Skeletal muscle satellite cell (primary cell): ENCODE measurements around the gene ENAH.

Experiments
- H3K27me3 ChIP-seq: 2 replicates; pipeline ENCODE4 v1.7.0; 2013; ENCODE audit warnings: low read length; ENCODE audit not compliant: control insufficient read depth, insufficient read depth
- H3K36me3 ChIP-seq: 2 replicates; pipeline ENCODE4 v1.7.0; 2013; ENCODE audit warnings: mild to moderate bottlenecking, control low read depth, low read length; ENCODE audit not compliant: insufficient read depth
- H3K4me1 ChIP-seq: 2 replicates; pipeline ENCODE4 v1.7.0; 2013; ENCODE audit warnings: low read length; ENCODE audit not compliant: control insufficient read depth, insufficient read depth
- H3K4me2 ChIP-seq: 2 replicates; pipeline ENCODE4 v1.7.0; 2013; ENCODE audit warnings: mild to moderate bottlenecking, low read length
- H3K4me3 ChIP-seq: 2 replicates; pipeline ENCODE4 v1.7.0; 2013; ENCODE audit warnings: low read length
- H3K9ac ChIP-seq: 2 replicates; pipeline ENCODE4 v1.7.0; 2013; ENCODE audit warnings: mild to moderate bottlenecking, low read depth, low read length, moderate library complexity
- H3K9me3 ChIP-seq: replicated peaks from 2 replicates; pipeline ENCODE4 v1.7.0; 2013; ENCODE audit warnings: mild to moderate bottlenecking, control low read depth, low read length

The ENAH gene

DNA sequence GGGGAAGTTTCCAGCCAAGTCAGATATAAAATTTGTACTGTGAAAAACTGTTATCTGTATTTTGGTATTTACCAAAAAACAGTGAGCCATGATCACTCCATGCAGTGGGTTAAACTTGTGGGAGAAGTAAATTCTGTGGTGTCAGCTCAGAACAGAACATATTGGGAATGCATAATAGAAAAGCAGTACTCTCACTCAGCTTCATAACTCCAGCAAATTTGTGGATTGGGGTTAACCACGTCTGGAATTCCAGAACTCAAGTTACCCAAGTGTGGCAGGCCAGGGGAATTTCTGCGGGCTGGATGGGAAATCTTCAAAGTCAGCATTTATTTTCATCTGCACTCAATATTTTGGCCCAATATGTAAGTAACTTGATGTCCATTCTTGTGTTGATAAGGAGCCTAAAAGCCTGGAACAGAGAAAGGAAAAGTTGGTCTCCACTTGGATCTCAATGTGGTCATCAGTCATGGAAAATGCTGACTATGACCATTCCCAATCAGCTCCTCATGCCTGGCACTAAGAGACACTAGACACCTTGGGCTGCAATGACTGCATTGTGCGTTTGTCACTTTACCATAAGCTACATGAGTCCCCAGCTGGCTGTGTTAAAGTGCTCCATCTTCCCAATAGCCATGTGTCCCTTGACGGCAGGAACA lies 39.1 kb upstream of the ENAH start:
- Histone ChIP-seq H3K4me2 (no peak overlapping the region), H3K9me3 (no peaks in the 10 kb centered on the region), H3K4me1 (peaks cover 33% of the 10 kb centered on the region), H3K27me3 (no peaks in the 10 kb centered on the region), H3K9ac (no peak overlapping the region), H3K36me3 (no peaks in the 10 kb centered on the region), H3K4me3 (no peak overlapping the region)

DNA sequence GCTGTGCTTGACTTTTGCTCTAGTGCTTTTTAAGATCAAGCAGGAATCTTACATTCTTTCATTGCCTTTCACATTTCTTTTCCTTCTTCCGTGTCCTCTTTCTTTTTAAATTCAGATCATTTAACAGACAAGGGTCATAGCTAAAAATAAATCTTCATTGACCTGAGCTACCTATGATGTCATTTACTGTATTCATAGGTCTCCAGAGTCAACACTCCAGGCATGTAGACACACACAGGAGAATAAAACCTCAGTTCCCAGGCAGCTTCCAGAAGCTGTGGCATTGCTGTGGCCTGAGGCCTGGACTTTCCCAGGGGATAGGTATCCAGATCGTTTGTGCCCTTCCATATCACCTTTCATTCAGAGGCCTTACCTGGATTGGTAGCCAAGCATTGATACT lies 38.5 kb upstream of the ENAH start:
- H3K4me2 ChIP-seq, result no peak overlapping the region
- peaks cover 33% of the 10 kb centered on the region for H3K4me1 ChIP-seq
- H3K4me3 ChIP-seq, result no peak overlapping the region
- H3K9me3 ChIP-seq, result no peaks in the 10 kb centered on the region
- no peak overlapping the region for H3K9ac ChIP-seq
- H3K36me3 ChIP-seq, result no peaks in the 10 kb centered on the region
- no peaks in the 10 kb centered on the region for H3K27me3 ChIP-seq

DNA sequence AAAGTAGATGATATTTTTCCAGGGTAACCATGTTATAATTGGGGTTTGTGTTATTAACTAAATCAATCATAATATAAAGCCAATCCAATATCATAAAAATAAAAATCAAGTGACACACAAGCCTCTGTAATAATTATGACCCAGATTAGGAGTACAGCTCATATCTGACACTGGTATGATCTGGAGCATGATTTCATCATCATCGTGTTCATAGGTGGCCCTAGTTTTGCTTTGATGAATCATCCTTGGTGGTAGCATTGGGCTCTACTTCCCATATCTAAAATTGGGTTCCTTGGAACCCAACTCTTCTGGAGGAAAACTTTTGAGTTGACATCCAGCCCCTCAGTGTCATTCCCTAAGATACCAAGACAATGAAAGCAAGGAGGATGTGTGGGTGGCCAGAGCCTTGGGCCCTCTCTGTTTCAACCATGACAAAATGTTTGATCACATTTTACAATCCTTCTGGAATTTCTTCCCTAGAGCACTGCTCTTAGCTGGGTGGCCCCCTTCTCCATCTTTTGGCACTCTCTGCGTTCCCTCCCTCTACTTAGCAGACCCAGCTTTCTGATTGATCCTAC lies 37.0 kb upstream of the ENAH start:
- H3K36me3 ChIP-seq, result no peaks in the 10 kb centered on the region

DNA sequence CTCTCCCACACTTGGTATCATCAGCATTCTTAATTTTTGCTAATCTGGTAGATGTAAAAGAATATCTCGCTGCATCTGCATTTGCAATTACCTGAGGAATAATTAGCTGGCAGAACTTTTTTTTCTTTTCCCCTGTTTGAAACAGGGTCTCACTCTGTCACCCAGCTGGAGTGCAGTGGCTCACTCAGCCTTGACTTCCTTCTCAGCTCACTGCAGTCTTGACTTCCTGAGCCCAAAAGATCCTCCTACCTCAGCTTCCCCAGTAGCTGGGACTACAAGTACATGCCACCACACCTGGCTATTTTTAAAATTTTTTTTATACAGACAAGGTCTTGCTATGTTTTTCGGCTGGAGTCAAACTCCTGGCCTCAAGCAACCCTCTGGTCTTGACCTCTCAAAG lies 35.4 kb upstream of the ENAH start:
- no peak overlapping the region for H3K4me2 ChIP-seq
- peaks cover 15% of the 10 kb centered on the region for H3K4me1 ChIP-seq
- no peaks in the 10 kb centered on the region for H3K27me3 ChIP-seq
- H3K4me3 ChIP-seq, result no peak overlapping the region
- H3K9me3 ChIP-seq, result no peaks in the 10 kb centered on the region
- no peak overlapping the region for H3K9ac ChIP-seq
- H3K36me3 ChIP-seq, result no peaks in the 10 kb centered on the region

More for the DNA sequence above, 37.0 kb upstream of the ENAH start:
- Histone ChIP-seq H3K27me3 (no peaks in the 10 kb centered on the region), H3K9me3 (no peaks in the 10 kb centered on the region), H3K4me3 (no peak overlapping the region), H3K9ac (no peak overlapping the region), H3K4me2 (no peak overlapping the region), H3K4me1 (peaks cover 21% of the 10 kb centered on the region)

DNA sequence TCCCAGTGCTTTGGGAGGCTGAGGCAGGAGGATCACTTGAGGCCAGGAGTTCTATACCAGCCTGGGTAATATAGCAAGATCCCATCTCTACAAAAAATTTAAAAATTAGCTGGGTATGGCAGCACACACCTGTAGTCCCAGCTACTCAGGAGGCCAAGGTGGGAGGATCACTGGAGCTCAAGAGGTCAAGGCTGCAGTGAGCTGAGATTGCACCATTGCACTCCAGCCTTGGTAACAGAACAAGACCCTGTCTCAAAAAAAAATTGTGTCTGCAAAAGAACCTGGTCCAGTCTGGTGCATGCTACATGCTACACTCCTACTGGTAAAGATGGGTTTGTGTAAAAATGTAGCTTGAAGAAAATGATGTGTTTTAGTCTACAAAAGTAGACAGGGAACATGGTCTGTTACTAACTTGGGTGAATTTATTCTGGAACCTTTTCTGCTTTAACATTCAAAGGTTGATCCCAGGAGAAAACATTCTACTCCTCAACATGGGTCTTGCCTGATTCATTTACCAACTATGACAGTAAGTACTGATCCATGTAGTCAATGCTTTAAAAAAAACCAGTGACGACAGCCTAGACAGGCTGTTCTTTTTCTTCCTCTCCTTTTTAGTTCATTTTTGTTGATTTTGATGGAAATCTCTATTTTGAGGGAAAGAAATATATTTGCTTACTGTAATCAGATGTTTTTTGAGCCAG lies 32.7 kb upstream of the ENAH start:
- no peak overlapping the region for H3K4me3 ChIP-seq
- H3K36me3 ChIP-seq, result no peaks in the 10 kb centered on the region
- peaks cover 7% of the 10 kb centered on the region for H3K27me3 ChIP-seq
- peaks cover 3% of the 10 kb centered on the region for H3K4me1 ChIP-seq
- no peak overlapping the region for H3K4me2 ChIP-seq
- no peaks in the 10 kb centered on the region for H3K9me3 ChIP-seq
- no peak overlapping the region for H3K9ac ChIP-seq

DNA sequence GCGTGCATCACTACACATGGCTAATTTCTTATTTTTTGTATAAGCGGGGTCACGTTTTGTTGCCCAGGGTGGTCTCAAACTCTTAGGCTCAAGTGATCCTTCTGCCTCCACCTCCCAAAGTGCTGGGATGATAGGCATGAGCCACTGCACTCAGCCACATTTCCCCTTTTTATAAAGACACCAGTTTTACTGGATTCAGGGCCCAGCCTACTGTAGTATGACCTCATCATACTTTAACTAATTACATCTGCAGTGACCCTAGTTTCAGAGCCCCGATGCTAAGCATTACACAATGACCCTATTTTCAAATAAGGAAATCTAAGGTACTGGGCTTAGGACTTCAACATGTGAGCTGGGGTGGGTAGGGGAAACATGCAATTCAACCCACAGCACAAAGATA lies 31.8 kb upstream of the ENAH start:
- H3K4me3 ChIP-seq, result no peak overlapping the region
- no peaks in the 10 kb centered on the region for H3K4me1 ChIP-seq
- no peaks in the 10 kb centered on the region for H3K9me3 ChIP-seq
- no peak overlapping the region for H3K4me2 ChIP-seq
- H3K36me3 ChIP-seq, result no peaks in the 10 kb centered on the region
- no peak overlapping the region for H3K9ac ChIP-seq
- H3K27me3 ChIP-seq, result peaks cover 11% of the 10 kb centered on the region

DNA sequence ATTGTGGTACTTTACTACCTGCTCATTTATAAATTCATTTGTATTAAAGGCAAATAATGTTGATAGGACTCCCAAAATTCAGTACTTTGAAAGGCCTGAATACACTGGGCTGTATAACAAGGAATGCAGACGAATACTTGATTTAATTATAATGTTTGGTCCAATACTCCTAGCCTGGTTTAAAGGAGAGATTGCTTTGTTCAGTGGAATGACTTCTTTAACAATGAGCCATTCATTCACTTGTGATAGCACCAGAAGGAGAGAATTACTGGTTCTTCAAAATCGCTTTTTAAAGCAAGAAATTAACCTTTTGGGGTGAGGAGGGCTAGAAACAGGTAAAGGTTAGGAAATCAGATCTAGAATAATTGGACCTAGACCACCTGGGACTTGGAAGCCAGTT lies 28.3 kb upstream of the ENAH start:
- H3K4me3 ChIP-seq, result no peak overlapping the region
- peaks cover 15% of the 10 kb centered on the region for H3K27me3 ChIP-seq
- no peaks in the 10 kb centered on the region for H3K36me3 ChIP-seq
- no peaks in the 10 kb centered on the region for H3K9me3 ChIP-seq
- no peaks in the 10 kb centered on the region for H3K4me1 ChIP-seq
- H3K4me2 ChIP-seq, result no peak overlapping the region
- no peak overlapping the region for H3K9ac ChIP-seq

DNA sequence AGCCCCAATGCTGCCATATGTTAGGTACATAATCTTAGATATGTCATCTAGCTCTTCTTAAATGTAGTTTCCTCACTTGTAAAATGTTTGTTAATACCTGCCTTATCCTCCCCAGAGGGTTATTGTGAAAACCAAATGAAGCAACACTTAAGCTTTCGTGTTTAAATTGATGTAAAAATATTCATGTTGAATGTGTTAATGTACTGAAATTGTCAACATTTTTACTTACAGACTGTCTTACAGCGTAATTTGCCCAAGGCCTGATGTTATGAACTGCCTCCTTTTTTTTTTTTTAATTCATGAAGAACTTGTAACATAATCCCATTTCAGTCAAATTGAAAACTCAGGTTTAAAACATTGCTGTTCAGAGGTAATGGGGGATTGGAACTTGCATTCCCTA lies 25.6 kb upstream of the ENAH start:
- H3K9ac ChIP-seq, result no peak overlapping the region
- H3K9me3 ChIP-seq, result no peaks in the 10 kb centered on the region
- H3K36me3 ChIP-seq, result no peaks in the 10 kb centered on the region
- H3K4me2 ChIP-seq, result no peak overlapping the region
- H3K4me1 ChIP-seq, result no peaks in the 10 kb centered on the region
- peaks cover 15% of the 10 kb centered on the region for H3K27me3 ChIP-seq
- H3K4me3 ChIP-seq, result no peak overlapping the region

DNA sequence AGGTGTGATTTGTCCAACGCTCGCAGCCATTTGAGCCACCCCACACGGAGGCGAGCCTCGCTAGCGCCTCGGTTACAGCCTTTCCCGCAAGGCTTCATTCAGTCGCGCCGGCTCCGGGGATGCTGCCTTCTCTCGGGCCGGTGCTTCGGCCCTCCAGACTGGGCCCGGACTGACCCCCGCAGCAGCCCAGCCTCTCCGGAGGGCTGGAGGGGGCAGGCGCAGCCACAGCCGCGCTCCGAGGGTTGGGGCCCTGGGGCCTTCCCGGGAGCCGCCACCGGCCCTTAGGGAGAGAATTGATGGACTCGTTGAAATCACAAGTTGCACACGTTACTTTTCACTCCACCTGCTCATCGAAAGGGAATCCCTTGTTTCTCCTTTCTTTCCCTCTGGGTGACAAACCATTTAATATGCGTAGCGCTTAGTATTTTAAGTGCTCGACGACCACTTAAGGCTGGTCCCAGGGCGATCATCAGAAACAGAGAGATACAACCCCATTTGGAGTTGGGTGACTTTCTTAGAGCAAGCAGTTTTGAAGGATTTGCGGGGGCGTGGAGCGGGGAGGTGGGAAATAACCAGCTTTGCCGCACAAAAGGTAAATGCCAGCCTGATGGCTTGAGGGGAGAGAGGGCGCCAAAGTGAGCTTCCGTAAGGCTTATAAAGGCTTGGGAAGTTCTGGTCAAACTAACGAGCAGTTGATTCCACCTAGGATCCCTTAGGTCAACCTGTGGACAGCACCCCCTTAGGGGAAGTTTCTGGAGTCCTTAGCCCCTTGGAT lies 24.6 kb upstream of the ENAH start:
- no peaks in the 10 kb centered on the region for H3K36me3 ChIP-seq

DNA sequence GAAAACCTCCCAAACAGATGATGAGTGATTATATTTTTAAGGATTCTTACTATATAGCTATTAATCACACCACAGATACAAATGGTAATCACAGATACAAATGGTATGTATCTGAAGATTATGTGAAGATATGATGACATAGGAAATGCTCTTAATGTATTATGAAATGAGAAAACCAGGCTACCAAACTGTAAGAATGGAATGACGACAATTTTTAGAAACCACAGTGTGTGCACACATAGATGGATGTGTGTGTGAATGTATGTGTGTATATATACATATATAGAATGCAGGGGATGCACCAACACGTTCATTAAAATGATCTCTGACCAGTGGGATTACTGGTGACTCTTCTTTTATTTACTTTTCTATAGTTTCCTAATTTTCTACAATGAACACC lies 21.5 kb upstream of the ENAH start:
- Histone ChIP-seq H3K4me1 (no peaks in the 10 kb centered on the region), H3K27me3 (peaks cover 4% of the 10 kb centered on the region), H3K9ac (no peak overlapping the region), H3K36me3 (no peaks in the 10 kb centered on the region), H3K4me2 (no peak overlapping the region), H3K9me3 (no peaks in the 10 kb centered on the region), H3K4me3 (no peak overlapping the region)

More for the DNA sequence above, 24.6 kb upstream of the ENAH start:
- Histone ChIP-seq H3K4me3 (no peak overlapping the region), H3K9me3 (no peaks in the 10 kb centered on the region), H3K4me2 (no peak overlapping the region), H3K9ac (no peak overlapping the region), H3K4me1 (no peaks in the 10 kb centered on the region), H3K27me3 (peaks cover 15% of the 10 kb centered on the region)

DNA sequence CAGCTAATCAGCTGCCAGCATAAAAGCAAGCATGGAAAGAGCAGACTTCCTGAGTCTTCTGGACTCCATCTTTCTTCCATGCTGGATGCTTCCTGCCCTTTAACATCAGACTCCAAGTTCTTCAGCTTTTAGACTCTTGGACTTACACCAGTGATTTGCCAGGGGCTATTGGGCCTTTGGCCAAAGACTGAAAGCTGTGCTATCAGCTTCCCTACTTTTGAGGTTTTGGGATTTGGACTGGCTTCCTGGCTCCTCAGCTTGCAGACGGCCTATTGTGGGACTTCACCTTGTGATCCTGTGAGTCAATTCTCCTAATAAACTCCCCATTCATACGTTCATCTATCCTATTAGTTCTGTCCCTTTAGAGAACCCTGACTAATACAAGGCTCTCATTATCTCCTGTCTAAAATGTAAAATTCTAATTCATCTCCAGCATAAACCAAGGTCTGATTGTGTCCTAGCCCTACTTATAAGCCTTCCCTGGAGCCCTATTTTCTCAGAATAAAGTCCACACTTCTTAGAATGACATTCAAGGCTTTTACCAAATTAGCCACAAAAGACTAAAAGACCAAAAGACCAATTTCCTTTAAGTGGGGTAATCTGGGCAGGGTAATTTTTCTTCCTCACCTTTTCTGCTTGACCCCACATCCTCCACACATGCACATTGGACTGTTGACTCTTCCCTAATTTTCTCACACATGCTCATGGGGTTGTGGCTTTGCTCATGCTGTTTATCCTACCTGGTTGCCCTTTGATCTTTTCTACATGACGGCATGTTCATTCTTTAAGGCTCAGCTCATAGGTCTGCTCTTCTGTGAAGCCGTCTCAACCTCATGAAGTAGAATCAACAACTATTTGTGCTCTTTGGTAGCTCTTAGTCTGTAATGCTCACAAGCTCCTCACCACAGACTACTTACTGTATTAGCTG lies 18.1 kb upstream of the ENAH start:
- Histone ChIP-seq H3K4me2 (no peak overlapping the region), H3K9ac (no peak overlapping the region), H3K4me3 (no peak overlapping the region), H3K4me1 (no peaks in the 10 kb centered on the region), H3K9me3 (no peaks in the 10 kb centered on the region), H3K27me3 (no peaks in the 10 kb centered on the region), H3K36me3 (no peaks in the 10 kb centered on the region)
